HG03378 (cell line): Measurements from ENCODE around the gene NAA50.

Source experiments
- ATAC-seq: cut with Tn5 transposase; IDR thresholded peaks from one replicate; pipeline ENCODE4 v1.9.1; 2021; ENCODE audit warnings: mild to moderate bottlenecking, moderate library complexity; ENCODE audit not compliant: unreplicated experiment

Gene NAA50

DNA sequence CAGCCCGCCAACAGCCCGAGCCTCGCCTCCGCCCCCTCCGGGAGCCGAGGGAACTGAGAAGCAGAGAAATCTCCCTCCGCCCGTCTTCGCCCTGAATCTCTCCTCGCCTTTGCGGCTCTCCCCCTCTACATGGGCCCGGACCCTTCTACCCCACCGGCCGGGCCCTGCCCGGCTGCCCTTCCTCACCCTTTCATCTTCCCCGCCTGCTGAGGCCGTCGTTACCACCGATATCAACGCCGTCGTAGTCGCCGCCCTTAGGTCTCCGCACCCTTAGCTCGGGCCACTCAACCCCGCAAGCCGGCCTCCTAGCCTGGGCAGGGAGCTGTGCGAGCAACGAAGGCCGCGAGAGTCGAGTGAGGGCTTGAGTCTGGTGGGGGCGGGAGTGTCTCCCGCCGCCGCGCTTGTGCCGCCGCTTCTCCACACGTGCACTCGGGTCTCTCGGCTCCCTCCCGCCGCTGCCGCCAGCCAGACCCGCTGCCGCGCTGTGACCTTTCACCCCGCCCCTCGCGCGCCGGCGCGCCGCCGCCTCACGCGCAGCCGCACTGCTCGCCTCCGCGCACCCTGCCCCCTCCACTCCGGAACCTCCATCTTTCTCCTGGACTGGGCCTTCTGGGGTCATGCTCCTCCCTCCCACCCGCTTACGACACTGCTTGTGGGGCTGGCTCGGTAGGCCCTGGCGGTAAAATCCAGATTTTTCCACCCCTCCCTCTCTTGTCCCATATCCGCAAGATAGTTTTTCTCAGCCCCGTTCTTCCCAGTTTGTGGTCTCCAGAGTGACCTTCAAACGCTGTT is at the start of gene NAA50:
Gene NAA50 (minus strand): TSS at position 494 of the 792 bp plus-strand sequence. CDS start 300 bp downstream, at position 194.
- peak; percentile 31 for ATAC-seq

DNA sequence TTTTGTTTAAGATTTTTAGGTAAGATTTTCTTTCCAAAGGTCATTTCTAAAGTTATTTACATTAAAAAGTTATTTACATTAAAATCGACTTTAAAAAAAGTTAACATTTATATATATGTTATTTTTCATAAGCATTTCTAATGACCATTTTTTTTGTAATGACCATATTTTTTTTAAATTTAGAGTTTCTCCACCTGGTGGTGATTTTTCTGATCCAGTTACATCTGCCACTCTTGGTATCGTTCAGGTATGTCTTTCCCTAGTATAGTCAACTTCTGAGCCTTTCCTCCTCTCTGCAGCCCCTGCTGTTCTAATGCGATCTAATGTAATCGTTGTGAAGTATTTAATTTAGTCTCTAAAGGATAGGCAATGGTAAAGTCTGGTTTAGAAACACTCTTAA is 49.6 kb upstream of the NAA50 start:
- ATAC-seq: no peak

DNA sequence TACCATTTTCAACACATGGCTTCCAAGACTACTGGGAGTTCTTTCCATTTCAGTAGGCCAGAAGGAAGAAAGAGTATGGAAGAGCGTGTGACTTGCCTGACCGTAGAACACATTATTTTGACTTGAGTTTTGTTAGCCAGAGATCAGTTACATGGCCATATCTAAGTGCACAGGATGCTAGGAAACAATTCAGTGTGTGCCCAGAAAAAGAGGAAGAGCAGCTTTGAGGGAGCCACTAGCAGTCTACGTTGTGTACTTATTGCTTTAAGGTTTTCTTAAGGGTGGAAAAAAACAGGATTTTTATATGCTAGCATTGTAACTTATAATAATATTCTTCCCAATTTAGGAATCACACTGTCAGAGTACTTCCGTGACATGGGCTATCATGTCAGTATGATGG is 48.5 kb upstream of the NAA50 start:
- no peak for ATAC-seq

DNA sequence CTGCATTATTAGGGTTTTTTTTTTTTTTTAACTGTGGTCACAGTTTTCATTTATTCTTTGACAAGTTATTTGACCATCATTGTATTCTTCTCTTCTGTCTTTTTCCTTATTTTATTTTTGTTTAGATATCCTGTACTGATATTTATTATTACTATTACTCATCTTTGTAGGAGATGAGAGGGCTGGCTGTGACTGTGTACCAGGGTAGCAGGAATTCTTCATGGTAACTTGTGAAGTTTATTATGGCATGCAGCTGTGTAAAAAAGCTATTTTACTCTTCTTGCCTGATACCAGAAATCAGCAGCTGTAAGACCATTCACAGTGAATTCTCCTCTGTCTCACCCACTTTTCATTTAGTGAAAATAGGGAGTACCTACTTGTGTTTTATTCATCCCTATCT is 45.3 kb upstream of the NAA50 start:
- no peak for ATAC-seq

DNA sequence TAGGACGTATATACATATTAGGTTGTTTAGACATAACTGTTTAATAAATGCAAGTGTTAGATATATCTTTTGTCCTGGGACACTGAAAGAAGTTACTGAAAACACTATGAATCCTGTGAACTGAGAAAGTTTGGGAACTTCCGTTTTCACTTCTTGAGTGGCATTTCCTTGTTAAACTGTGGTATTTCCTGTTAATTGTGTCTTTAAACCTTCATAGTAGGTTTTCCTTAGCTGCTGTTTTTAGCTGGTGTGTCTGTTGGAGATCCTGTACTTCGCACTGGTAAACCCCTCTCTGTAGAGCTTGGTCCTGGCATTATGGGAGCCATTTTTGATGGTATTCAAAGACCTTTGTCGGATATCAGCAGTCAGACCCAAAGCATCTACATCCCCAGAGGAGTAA is 37.9 kb upstream of the NAA50 start:
- ATAC-seq: no peak

DNA sequence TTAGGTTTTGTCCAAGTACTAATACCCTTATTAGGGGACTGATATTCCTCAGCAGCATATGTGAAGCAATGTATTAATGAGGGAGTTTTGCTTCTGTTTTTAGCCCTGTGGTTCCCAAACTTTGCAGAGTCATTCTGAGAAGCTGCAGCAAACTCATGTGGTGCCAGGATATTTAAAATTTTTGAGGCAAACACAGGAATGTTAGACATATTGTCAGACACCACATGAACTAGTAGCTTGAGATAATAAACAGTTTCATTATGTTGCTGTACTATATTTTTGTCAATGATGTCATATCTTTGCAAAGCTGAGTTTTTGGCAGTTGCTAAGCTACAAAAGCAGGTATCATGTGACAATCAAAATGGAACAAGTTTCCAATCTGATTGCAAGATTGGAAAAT is 37.4 kb upstream of the NAA50 start:
- ATAC-seq: peak; percentile 86

DNA sequence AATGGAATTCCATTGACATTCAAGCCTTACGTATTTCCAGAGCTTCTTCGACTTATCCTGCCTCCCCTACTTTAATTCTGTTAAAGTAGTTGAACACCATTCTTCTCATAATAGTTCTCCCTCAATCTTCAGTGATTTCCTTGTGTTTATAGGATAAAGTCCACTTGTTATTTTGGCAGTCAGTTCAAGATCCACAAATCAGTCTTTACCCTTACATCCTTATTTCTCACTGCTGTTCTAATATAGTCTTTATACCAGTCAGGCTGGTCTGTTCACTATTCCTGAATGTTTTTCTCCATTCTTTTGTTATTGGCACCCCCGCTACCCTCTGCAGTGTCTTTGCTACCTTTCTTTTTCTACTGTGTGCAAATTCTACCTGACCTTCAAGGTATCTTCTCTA is 30.5 kb upstream of the NAA50 start:
- ATAC-seq: no peak

DNA sequence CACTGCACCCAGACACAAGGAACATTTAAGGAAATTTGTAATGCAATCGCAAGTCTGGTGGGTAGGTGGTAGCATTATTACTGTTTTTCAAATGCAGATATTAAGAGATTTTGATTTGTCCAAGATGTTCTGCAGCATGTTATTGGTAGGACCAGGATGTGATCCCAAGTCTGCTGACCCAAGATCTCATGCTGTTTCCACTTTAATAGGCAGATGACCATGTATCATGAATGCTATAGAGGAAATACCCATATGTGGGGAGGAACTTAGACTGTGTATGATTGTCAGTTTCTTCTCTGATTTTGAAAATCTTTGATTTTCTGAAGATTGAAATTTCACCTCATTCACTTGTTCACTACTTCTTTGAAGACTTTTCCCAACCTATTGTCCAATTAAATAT is 29.5 kb upstream of the NAA50 start:
- ATAC-seq: no peak

DNA sequence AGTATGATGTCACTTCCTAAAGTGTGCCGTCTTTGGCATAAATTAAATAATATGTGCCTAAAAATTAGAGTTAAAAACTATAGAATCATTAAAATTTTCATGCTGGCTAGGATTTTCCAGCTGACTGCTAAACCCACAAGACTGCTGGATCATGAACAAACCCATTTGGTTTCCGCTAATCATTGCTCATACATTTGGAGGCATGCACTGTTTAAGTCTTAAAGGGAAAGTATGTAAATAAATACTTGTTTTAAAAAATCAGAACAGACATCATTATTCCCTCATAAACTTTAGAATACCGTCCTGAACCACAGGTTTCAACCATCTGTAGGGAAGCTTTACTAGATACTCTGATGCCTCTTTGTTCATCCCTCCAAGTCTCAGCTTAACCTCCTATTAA is 27.3 kb upstream of the NAA50 start:
- ATAC-seq: no peak

DNA sequence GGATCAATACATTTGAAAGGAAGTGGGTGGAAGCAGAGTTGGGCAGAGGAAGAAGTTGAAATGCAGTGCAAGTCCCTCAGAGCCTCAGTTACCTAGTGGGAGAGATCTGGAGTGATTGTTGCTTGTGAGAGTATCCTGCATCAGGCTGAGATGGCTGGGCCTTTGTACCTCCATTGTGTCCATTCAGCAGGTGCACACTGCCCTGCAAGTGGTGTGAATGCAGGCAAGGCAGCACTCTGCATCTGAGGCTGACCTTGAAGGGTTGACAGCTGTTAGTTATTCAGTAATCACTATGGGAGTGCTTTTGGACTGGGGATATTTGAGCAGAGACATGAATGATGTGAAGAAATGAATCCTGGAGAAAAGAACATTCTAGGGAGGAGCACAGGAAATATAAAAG is 25.9 kb upstream of the NAA50 start:
- no peak for ATAC-seq

DNA sequence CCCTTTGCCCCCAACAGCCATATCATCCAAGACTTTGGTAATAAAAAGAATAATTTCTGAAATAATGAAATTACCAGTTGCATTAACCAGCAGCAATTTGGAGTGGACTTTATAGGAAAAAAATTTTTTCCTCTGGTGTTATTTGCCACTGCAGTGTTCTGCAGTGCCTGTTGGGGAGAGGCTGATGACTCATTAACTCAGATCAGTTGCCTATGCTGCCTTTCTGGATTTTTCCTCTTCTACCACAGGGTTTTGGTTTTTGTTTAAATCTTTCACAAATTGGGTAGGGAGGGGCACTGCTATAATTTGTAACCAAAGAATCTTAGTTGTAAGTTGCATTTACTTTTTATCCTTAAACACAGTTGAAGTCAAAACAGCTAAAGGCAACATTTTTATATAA is 23.5 kb upstream of the NAA50 start:
- ATAC-seq: peak; percentile 77

DNA sequence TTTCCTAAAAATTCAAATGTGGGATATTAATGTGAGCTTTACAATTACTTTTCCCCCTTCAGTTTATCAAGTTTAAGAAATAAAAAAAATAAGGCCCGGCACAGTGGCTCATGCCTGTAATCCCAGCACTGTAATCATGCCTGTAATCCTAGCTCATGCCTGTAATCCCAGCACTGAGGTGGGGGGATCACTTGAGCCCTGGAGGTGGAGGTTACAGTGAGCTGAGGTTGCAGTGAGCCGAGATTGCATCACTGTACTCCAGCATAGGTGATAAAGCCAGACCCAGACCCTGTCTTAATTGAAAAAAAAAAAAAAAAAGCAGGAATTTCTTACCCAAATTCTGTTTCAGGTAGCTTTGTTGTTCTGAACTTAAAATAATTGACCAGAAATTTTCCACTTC is 18.6 kb upstream of the NAA50 start:
- ATAC-seq: no peak

DNA sequence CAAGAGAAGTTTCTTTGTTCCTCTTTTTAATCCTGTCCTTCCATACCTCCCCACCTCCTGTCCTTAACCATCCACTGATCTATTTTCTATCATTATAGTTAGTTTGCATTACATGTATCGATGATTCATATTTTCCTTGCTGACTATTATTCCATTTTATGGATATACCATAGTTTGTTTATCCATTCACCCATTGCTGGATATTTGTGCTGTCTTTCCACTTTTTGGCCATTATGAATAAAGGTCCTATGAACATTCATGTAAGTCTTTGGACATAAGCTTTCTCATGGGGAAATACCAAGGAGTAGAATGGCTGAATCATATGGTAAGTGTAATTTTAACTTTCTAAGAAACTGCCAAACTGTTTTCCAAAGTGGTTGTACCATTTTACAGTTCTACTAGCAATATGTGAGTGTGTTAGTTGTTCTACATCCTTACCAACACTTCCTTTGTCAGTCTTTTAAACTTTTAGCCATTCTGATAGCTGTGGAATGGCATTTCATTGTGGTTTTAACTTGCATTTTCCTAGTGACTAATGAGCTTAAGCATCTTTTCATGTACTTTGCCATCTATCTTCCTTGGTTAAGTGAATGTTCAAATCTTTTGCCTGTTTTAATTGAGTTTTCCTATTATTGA is 12.5 kb upstream of the NAA50 start:
- ATAC-seq: no peak

DNA sequence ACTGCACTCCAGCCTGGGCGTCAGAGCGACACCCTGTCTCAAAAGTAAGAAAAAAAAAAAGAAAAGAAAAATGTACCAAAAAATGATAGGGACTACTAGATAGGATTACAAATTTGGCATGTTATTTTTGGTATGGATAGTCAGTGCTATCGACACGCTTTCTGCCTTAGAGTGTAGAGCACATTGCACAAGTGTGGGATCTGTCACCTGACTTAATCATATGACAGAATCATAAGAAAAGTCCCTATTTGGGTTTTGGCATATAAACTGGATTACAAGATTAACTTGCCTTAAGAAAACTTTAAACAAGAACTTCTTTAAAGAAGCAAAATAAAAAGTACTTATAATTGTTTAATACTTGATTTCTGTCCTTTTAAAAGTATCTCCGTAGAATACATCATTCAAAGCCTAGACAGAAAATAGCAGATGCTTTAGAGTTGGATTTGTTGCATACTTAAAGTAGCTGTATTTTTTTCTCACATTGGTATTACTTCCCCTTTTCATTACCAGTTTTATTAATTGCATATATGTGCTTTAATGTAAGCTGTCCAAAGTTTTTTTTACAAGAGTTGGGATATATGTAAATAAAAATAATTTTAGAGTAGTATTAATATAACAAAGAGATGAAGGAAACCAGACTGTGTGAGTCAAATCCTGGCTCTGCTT is 8.6 kb upstream of the NAA50 start:
- peak; percentile 67 for ATAC-seq

DNA sequence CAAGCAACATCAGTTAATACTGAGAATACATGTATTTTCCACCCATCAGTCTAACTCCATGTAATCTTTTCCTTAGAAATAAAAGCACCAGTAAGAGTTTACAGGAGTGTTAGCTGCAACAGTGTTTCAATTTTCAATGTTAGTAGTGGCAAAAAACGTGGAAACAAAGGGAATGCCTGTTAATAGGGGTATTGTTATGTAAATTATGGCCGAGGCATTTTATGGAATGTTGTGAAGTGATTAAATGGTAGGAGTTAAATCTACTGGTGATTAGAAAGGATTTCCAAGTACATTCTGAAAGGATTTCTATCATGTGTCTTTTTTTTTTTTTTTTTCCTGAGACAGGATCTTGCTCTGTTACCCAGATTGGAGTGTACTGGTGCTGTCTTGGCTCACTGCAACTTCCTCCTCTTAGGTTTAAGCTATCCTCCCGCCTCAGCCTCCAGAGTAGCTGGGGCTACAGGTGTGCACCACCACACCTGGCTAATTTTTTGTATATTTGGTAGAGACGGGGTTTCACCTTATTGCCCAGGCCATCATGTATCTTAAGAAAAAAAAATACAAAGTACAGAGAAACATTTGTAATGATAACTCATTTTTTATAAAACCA is 7.4 kb upstream of the NAA50 start:
- ATAC-seq: no peak

DNA sequence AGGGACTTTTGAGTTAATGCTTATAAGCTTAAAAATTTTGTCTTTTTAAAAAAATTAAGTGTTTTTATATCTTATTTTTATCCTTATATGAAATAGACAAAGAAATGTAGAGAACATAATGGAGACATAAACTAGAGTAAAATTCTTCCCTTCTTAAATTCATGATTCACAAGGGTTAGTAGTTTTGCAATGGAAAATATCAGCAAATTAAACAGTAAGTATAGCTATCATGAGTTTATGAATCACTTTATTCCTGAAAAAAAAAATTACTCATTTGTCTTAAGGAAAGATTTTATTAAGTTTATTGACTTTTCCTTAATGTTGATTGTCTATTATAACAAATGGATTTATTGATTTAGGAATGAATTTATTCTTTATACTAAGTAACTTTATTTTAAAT is 5.1 kb upstream of the NAA50 start:
- ATAC-seq: no peak

DNA sequence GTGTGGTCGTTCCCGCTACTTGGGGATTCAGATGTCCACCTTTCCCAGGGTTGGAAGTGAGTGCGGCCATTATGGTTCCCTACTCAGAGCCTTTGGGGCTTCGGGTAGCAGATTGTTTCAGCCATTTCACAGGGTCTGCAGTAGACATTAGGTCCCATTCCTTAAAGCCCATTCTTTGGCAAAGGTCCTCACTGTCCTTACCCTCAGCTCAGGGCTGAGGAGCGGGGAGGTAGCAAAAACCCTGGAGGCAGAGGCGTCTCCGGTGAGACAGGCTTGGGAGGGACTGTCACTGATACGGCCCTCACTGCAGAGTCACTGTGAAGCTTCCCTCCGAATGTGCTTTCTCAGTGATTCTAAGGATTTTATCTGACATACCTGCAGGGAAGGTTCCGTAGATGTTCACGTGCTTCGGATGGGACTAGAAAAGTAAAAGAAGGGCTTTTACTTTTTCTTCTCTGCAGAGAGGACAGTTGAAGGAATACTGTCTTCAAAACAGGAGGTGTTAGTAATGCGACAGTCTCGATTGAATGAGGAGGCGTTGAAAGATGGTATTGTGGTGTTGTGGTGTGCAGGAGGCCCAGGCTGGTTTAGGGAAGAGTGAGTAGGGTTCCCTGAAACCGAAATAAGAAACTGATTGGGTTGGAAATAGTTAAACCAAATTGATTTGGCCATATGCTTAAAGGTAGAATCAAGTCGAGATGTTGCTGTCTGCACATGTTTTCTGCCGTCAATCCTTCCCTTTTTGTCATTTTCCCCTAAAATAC is 1.4 kb upstream of the NAA50 start:
- peak; percentile 24 for ATAC-seq

DNA sequence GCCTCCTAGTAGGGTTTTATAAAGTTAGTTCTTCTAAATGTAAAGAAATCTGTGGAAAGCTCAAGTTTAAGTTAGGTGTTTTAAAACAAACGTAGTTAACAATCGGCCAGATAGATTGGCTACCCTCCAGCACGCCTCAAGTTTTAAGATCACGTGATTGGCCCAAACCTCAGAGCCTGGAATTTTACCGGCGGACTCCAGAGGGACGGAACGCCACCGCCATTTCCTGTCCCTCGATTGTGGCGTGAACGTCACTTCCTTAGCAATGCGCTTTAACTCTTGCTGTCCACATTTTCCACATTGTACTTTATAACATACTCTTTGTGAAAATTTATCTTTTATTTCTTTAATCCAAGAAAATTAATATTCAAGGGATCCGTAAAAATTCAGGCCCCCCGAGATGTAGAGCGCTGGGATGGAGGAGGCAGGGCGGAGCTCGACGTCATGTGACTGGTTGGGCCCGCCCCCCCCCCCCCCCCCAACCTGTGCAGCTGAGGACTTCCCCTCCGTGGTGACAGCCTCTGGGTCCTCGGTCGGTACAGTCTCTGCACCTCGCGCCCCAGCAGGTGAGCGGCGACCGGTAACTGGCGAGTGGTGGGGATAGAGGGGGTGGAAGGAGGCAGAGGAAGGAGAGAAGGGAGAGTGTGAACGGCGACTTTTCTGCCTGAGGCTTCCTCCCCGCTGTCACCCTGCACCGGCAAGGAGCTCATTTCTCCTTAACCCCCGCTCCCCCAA is 666 bp upstream of the NAA50 start, which contains the start of gene ATP6V1A:
Gene ATP6V1A (plus strand): TSS at position 488 of the 735 bp plus-strand sequence. CDS start 31,719 bp downstream, outside the sequence.
- ATAC-seq: peak; percentile 18

DNA sequence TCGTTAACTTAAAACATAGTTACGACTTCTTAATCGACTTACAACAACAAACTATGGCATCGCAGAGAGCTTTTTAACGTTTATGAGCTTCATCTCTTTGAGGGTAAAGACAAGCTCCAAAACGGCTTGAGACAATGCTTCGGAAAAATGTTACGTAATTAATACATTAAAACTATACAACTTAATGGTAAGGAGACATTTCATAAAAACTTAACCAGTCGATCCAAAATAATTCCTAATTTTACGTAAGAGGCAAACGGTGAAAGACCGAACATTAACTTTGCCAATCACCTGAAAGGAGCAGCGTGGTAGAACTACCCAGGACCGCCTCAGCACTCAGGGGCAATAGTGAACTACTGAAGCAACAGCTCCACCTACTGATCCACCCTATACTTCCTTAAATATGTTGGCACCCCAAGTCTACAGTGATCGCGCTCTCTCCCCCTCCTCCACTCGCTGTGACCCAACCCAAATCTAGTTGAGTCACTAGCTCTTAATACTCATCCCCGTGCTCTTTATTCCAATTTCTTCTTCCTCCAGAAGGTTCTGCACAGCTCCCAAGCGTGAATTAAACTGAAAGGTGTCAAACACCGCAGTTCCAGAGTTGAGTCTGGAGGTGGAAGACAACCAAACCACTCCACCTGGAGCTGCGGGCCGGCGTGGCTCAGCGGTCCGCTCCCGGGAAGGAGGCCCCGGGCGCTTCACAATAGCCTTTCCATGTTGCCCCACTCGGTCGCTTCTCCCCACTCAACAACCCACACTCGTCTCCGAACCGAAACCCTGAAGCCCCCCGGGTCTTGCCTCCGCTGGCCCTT is 901 bp downstream of the NAA50 start:
- peak; percentile 68 for ATAC-seq
